Measurements from ENCODE around the gene STAT4.

STAT4 gene

GRCh38 chr2:191083540-191083939 lies 67.3 kb downstream of the STAT4 start:
- no peak for DNase-seq (ENCODE audit: low spot score)

DNA sequence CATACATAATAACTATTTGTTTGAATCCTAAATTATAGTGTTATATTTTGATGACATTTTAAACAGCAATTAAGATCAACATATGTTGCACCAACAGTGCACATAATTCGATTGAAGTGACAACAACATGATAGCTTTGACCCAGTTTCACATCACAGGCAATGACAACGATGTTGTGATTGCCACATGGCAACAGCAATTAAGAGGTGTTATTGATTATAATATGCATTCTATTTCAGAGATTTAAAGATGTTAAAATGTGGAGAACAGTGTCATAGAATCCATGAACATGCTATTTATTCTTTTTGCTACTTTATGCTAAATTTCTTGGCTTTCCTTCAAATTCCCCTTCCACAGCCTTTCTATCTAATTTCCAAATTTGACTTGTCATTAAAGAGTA lies 68.5 kb downstream of the STAT4 start:
- no peak for DNase-seq (ENCODE audit: low spot score)

DNA sequence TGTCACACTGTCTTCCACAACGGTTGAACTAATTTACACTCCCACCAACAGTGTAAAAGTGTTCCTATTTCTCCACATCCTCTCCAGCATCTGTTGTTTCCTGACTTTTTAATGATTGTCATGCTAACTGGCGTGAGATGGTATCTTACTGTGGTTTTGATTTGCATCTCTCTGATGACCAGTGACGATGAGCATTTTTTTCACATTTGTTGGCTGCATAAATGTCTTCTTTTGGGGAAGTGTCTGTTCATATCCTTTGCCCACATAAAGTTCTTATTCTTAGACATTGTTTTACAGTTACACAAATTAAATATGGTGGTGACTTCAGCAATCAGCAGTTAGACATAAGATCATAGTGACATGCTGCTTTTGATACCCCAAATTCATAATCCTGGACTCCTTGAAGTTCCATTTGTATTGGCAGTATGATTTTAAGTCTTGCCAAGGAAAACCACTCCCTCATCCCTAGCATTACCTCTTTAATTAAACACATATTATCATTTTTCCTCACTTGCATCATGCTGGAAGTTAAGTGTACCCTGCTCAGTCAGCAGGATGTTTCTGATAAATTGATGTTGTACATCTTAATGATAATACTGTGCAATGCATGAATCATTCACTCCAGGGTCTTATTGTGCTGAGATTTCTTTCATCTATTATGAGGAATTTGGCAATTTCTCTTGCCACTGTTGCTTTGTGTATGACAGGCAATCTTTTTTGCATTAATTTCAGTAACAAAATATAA lies 69.2 kb downstream of the STAT4 start:
- no peak for DNase-seq (ENCODE audit: low spot score)

DNA sequence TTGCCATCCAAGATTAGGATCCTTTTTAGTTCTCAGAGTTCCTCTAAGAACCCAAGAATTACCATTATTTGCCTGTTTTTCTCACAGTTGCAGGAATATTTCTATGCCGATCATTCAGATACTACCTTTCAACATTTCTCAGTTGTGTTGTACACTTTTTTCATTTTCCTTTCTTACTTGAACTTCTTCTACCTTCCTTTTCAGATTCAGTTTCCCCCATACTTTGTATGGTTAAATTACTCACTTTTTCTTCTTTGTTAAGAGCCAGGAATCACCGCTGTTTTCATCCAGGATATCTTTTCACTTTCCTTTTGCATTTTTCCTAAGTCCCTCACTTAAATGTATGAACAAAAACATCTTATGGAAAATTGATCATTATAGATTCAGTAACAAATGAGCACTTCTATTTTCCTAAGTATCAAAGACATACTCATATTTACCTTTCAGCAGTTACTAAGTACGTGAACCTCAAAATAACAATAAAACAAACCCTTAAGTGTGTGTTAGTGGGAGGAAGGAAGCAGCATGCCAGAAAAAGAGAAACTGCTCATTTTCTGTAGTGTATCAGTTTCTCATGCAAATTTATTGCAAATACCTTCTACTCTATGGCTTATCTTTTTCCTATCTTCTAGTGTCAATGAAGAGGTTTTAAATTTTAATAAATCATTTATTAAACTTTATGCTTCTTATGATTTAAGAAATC lies 72.5 kb downstream of the STAT4 start:
- DNase-seq (ENCODE audit: low spot score), result no peak

DNA sequence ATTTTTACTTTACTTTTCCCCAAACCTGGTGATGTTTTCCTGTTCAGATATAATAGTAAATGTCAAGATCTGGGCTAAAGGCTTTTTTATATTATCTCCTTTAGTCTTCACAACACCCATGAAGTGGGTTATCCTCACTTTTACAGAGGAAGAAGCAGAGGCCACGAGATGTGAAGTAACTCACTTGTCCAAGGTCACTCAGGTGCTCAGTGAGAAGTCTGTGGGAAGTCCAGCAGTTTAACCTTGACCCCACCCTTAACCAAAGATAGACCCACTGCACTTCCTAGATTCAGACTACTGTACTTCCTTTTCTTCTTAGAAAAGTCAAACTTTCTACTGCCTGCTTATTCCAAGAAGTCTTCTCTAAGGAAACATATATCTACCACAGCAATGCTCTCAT lies 80.5 kb downstream of the STAT4 start:
- DNase-seq (ENCODE audit: low spot score), result peak; percentile 39

- peak; percentile 16 for DNase-seq (ENCODE audit: low spot score)
Observed at GRCh38 chr2:191069606-191070005, 81.2 kb downstream of the STAT4 start.

DNA sequence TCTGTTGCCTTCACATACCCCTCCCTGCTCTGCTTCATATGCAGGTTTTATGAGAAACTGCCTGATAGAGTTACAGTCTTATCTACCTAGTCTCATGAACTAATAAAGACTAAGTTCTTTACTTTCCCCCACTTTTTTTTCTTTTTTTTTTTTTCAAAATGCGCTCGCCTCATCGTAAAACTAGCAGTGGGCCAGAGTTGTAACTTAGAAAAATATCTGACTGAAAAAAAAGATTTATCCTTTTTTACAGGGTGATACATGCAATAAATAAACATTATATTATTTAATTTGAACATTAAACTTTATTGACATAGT lies 83.9 kb downstream of the STAT4 start:
- DNase-seq (ENCODE audit: low spot score), result no peak

- DNase-seq (ENCODE audit: low spot score), result peak; percentile 39
Observed at GRCh38 chr2:191066197-191066918, 84.4 kb downstream of the STAT4 start.

DNA sequence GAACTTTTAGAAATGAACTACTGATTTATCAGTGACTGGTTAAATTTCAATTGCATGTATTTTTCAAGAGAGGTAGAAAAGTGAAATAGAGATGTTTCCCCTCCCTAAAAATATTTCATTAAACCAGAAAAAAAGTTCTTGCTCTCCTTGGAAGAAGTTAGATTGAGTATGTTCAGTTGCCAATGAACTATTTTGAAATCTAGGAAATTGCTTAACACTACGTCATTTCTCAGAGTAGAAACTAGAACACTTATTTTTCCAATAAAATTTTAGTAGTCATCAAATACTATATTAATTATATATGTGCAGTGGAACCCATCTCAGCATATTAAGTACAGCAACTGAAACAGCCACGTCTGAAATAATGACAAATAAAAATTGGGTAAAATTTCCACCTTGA lies 85.0 kb downstream of the STAT4 start:
- no peak for DNase-seq (ENCODE audit: low spot score)

DNA sequence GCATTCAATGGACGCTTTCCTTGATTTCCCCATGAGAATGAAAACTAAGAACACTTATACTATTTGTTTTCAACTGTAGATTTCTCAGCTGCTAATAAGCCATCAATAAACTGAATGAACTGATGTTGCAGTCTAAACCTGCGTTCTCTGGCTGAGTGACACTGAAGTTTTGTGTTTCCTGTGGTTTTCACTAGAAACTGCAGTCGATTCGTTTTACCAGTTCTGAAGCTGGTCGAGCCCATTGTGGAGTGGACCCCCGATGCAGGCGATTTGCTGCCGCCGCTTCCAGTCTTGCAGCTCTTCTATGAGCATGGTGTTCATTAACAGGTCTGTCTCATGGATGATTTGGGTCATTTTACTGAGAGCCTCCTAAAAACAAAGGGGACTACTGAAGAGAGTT lies 86.2 kb downstream of the STAT4 start:
- peak; percentile 67 for DNase-seq (ENCODE audit: low spot score)

- DNase-seq (ENCODE audit: low spot score), result no peak
Observed at GRCh38 chr2:191063584-191063983, 87.2 kb downstream of the STAT4 start.

- peak; percentile 43 for DNase-seq (ENCODE audit: low spot score)
Observed at GRCh38 chr2:191061381-191061980, 89.3 kb downstream of the STAT4 start.

DNA sequence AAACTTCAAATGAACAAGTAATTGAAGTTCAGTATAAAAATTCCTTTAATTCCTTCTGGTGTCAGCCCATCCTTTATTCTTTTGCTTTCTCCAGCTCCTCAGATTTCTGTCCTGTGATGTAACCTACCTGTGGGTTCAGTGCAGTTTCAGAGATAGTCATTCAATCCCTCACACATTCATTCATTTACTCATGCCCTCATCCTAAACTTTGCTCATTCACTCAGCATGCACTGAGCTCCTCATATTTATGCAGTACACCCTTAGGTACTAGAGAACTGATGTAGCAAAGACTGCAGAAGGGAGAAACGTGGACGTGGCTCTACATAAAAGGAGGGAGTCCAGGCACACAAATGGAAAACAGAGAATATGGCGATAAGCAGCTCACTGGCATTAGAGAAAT lies 91.5 kb downstream of the STAT4 start:
- DNase-seq (ENCODE audit: low spot score), result no peak

DNA sequence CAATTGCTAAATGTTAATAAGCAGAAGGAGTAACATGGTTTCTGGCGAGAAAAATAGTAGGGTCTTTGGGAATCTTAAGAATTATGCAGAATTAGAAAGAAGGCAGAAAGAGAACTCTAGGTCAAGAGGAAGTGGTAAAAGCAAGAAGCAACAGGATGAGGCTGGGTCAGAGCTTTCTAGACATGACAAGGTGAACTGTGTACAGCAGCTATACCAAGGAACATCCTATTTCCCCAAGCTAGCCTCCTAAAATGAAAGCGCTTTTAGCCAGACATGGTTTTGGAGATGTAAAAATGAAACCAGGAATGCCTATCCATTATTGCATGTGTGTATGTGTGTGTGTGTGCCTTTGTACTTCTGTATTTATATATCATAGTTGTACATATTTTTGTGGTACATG lies 94.6 kb downstream of the STAT4 start:
- no peak for DNase-seq (ENCODE audit: low spot score)

GRCh38 chr2:191053256-191053655 lies 97.5 kb downstream of the STAT4 start:
- DNase-seq (ENCODE audit: low spot score), result no peak

DNA sequence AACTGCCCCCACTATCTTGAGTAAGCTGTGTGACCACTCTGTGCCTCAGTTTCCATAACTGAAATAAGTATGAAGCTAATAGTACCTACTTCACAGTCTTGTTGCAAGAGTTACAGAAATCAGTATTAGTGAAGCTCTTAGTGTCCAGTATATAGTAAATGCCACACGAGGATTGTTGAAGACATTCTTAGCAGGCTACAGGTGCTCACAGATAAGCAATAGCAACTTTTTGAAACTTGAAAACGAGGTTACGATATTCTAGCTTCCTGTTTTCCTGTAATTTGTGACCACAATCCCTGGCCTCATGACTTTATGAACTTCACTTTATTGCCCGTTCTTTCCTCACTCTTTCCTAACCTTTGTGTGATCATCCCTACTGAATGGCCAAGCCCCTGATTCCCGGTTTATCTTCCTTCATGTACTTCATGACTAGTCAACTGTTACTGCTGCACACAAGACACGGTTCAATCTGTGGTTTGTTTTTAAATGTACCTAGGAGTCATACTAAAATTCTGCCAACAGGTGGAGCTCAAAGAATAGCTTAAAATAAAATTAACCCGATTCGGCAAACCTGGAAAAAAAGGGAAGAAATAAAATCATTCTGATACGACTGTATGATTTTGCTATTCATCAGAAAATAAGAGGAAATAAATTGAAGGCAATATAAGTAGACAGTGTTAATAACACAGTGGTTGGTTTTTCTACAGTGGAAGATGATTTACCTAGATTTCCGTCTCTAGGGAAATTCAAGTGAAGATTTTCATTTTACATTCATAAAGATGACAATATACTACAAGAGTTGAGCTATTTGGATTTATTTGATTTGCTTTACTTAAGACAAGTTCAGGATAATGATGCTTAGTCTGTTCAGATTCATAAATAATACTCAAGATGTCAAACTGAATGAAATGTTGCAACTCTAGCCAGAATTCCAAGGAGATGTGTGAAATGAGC lies 98.7 kb downstream of the STAT4 start:
- DNase-seq (ENCODE audit: low spot score), result peak; percentile 69

GRCh38 chr2:191051177-191051576 lies 99.6 kb downstream of the STAT4 start:
- no peak for DNase-seq (ENCODE audit: low spot score)

GRCh38 chr2:191050640-191050987 lies 100.2 kb downstream of the STAT4 start:
- DNase-seq (ENCODE audit: low spot score), result no peak

DNA sequence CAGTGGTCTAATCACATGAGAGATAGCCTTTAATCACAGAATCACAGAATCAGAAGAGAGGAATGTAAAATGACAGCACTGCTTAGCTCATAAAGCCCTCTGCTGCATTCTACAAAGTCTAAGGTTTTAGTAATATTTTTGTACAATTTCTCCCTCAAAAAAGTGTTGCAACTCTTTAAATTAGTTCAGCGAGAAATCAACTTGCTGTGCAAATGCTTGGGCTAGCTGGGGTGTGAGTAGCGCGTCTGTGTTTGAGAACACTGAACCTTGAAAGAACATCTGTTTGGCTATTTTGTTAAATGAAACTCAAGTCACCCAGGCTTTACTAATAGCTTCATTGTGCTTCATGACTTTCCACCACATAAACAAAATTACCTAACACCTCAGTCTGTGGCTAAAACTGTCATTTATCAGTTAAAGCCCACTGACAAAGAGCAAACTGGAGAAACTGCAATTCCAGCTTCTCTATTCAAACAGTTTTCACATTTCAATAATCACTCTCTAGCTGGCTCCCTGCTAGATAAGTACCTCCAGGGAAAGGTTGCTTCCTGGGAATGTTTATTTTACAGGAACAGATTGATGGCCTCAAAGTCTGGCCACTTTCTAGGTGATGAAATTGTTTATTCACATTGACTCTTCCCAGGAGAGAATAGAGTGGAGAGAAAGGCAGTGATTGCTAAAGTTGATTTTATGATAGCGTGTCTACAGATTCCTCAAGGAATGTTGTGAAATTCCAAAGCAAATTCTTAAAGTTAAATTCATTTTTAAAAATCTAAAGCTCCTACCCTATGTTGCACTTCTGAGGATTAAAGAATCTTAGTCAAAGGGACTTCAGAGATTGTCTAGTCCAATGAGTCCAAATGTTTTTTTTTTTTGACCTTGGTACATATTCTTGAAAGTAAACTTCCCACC lies 100.8 kb downstream of the STAT4 start:
- no peak for DNase-seq (ENCODE audit: low spot score)

DNA sequence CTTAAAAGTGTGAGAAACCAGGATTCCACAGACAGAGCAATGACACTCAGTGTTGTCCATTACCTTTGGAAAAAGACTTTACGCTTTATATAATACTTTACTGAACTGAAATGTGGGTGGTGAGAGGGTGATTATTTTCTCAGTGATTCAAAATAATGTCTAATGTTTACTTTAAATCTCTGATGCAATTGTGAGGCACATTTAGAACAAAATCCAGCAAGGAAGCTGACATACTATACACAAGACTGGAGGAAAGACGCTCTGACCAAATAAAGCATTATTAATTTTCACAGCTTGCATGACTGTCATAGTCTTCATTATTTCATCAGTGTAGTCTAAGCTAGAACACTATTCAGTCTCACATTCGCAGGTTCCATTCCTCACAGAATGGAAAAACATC lies 102.7 kb downstream of the STAT4 start:
- DNase-seq (ENCODE audit: low spot score), result no peak

DNA sequence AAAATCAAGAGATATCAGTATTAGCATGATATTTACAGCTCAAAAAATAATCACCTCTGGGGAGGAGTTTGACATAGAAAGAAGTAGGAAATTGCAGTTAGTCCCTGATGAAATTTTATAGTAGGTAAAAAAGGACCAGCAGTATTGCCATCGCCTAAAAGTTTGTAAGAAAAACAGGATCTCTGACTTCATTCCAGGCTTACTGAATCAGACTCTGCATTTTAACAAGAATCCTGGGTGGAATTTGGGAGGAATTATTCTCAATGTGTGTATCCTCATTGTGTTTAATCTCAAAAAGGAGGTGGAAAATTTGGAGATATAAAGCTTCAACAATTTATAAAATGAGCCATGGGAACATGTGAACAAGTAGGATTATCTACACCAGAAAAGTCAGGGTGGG lies 105.7 kb downstream of the STAT4 start:
- DNase-seq (ENCODE audit: low spot score), result no peak

All from CD4-positive, alpha-beta T cell treated with Interleukin-15 for 4 hours (primary cell).